Fibroblast of the aortic adventitia (primary cell): Measurements from ENCODE around the gene TOE1. TPM values are rescaled to one million over a fixed set of nuclear protein-coding genes. Genes with fewer than 3 reads are reported as not detected.

ENCODE experiments used
- DNase-seq: peaks from one replicate; pipeline ENCODE4 v3.0.0-alpha.2; 2010; ENCODE audit warnings: low read depth
- H3K4me3 ChIP-seq: 2 replicates; pipeline ENCODE4 v1.5.1; 2011; ENCODE audit warnings: low read depth, mild to moderate bottlenecking, control low read depth, low read length, moderate library complexity
- CTCF ChIP-seq: IDR thresholded peaks from 2 replicates; pipeline ENCODE4 v1.5.1; 2011; ENCODE audit warnings: mild to moderate bottlenecking, low read length, control low read depth, inconsistent platforms; ENCODE audit not compliant: insufficient read depth
- total RNA-seq: library from RNA; depleted of rRNA; stranded (reverse); fragments of >200 nt; gene quantifications from 2 replicates; pipeline ENCODE4 v1.2.3, GENCODE V29; 2012; ENCODE audit warnings: low replicate concordance

Gene TOE1
- total RNA-seq, 1 donor = 14.7 TPM

DNA sequence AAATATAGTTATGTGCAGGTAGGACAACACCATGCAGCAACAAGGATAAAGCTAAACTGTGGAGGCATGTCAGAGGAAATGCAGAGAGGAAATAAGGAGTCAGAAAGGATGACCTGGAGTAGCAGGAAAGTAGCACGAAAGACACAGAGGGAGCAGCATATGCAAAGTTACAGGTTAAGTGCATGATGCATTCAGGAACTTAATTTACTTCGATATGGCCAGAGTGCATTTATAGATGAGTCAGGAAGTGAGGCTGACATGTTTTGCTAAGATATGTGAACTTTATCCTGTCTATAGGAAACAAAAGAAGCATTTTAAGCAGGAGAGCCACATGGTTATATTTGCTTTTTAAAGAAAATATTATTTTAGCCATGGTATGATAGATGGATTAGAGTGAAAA lies 15.7 kb downstream of the TOE1 start:
- no peak overlapping the region for H3K4me3 ChIP-seq
- DNase-seq = no peak
- no peak for TF ChIP-seq CTCF

GRCh38 chr1:45356186-45356585 lies 16.2 kb downstream of the TOE1 start:
- no peak for TF ChIP-seq CTCF
- H3K4me3 ChIP-seq = no peak overlapping the region
- no peak for DNase-seq

DNA sequence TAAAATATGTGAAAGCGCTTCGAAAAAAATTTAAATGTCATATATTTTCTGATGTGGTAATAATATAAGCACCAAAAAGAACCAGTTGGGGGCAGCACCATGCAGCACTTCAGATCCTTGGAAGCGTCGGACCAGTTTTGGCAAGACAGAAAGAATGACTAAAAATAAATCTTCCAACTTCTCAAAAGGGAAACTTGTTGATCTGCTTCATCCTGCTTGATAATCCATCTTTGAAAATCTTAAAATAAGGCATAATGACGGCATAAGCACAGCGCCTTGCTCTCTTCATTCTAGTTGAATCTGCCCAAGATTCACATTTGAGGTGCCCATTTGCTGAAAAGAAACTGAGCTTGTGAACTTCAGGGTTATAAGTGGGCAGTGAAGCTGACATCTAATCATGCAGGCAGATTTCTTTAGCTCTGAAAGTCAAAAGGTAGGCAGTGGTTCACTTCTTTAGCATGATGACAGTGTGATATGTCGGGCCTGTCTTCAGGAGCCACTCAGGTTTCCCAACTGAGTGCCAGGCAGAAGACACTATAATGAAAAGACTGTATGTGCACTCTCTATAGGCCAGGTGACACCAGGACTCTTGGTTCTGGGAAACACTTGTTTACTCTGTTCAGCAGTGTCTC lies 20.0 kb downstream of the TOE1 start:
- TF ChIP-seq CTCF = peak; percentile 62
- DNase-seq = peak; percentile 89
- H3K4me3 ChIP-seq = no peak overlapping the region

DNA sequence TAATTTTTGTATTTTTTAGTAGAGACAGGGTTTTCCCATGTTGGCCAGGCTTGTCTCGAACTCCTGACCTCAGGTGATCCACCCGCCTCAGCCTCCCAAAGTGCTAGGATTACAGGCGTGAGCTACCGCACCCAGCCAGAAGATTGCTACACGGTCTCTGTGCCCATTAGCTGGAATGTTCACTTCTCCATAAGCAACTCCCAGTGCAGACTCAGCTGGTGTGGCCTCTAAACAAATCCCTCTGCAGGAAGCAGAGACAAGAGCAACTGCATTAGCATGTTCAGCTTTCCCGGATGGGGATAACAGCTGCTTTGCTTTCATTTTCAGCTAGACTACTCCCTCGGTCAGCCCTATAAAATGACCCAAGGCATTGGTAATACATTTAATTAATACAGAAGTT lies 21.0 kb downstream of the TOE1 start:
- peak; percentile 82 for DNase-seq
- peak; percentile 28 for TF ChIP-seq CTCF
- H3K4me3 ChIP-seq = peak overlapping the region; percentile 25

DNA sequence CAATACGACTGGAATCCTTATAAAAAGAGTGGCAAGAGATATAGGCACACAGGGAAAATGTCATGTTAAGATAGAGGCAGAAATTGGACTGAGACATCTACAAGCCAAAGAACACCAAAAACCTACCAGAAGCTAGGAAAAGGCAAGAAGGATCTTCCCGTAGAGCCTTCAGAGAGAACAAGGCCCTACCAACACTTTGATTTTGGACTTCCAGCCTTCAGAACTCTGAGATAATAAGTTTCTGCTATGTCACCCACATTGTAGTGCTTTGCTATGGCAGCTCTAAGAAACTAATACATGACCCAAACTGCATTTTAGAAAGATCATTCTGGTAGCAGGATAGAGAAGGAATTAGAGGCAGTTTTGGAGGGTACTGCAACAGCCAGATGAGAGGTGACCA lies 24.3 kb downstream of the TOE1 start:
- no peak for DNase-seq

DNA sequence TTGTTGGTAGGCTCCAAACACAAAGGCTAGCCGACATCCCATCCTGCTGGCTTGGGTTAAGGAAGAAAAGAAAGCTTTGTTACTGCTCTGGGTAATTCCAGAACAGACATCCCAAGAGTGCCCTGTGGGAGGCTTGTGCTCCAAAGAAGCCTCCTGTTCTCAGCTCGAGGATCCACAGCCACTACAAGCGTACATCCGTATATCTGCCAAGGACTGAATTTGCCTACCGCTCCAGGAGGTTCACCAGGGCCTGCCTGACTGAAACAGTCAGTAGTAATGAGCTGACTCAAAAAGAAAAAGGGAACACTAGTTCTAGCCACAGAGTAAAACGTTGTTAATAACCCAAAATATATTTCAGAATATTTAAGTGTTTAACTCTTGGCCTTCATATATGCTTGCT lies 25.1 kb downstream of the TOE1 start:
- H3K4me3 ChIP-seq = no peak overlapping the region
- no peak for DNase-seq
- no peak for TF ChIP-seq CTCF

More for the DNA sequence above, 24.3 kb downstream of the TOE1 start:
- no peak overlapping the region for H3K4me3 ChIP-seq
- no peak for TF ChIP-seq CTCF

GRCh38 chr1:45370575-45370974 lies 30.6 kb downstream of the TOE1 start:
- no peak for TF ChIP-seq CTCF
- DNase-seq = no peak
- no peak overlapping the region for H3K4me3 ChIP-seq
